Measurements from ENCODE around the gene MMP10.

DNA sequence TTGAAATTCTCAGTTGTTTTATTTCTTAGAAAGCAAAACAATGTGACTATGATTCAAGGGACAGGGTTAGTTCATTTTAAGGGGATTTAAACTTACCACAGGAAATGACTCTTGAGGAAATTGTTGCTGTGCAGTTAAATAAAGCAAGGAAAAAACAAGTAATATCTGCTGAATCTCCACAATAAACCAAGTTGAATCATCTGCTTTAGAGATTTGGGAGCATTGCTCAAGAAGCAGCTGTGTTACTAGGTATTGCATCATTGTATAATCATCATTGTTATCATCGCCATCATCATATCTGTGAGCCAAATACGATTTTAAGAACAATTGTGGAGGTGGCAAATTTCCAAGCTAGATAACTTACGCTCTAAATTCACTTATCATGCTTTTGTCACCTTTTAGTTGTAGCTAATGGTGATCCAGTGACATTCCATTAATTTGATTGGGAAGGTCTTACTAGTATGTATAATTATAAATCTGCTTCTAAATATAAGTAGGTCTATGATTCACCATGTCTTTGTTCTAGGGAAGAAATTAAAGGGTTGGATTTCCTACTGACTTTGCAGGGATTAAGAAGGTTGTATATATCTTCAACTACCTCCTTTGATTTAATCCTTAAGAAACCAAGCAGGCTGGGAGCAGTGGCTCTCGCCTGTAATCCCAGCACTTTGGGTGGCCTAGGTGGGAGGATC is 19.9 kb downstream of the MMP10 start:
- TF ChIP-seq CTCF (IDR thresholded peaks at IDR 0.05; ENCODE audit: low read depth, low read length, poor library complexity, severe bottlenecking) (no peak), EZH2phosphoT487 (IDR thresholded peaks at IDR 0.05; ENCODE audit: borderline replicate concordance, low read length) (no peak)

Data from DOHH2 (cell line).